Measurements from ENCODE around the gene CYP4A22. TPM values are rescaled to one million over a fixed set of nuclear protein-coding genes. Genes with fewer than 3 reads are reported as not detected.

Gene CYP4A22
- total and polyA plus RNA-seq, 2 donors (not counting 1 experiment from before 2014, with no cell fraction given) = not detected

DNA sequence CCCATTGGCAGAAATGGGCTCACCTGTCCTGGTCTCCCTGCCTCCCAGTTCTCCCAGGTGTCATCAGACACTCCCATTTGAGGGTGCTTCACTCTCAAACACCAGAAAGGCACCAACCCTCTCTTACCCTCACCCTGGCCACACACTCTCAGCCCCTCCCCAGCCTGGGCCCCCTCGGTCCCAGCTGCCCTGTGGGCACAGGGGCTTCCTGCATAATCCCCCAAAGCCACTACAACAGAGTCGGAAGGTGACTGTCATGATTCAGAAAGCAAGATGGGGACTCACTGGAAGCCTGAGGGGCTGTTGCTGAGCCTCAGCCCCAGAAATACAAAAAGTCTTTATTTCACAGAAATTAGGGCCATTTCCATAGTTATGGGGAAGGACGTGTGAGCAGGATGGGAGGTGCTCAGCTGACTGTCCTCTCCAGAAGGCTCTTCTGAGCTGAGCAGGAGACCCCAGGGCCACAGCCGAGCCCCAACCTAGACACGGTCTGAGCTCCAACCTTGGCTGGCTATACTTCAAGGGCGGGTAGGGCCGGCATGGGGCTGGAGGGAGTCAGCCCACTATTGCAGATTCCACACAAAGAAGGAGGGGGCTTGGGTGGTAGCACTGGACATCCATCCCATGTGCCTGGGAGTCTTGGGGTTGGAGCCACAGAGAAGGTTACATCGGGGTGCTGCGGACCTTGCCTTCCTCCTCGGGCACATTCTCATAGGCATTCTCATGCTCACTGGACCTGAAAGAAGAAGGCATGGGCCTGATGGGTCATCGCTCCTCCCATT is 46.3 kb downstream of the CYP4A22 start:
- Histone ChIP-seq H3K27me3 (ENCODE audit: control insufficient read depth, insufficient read depth, low read length) (no peaks in the 10 kb centered on the region), H3K9me3 (ENCODE audit: control insufficient read depth, insufficient read depth, low read depth, low read length) (no peaks in the 10 kb centered on the region), H3K36me3 (ENCODE audit: control insufficient read depth, insufficient read depth, low read length) (no peaks in the 10 kb centered on the region), H4K20me1 (ENCODE audit: control insufficient read depth, extremely low read depth, insufficient read depth, low read length) (no peaks in the 10 kb centered on the region), H2AFZ (ENCODE audit: low read length) (no peak overlapping the region), H3K4me1 (ENCODE audit: control insufficient read depth, extremely low read depth, insufficient read depth, low read length) (no peaks in the 10 kb centered on the region), H3K4me3 (replicated peaks in 1 of 4; ENCODE audit: control extremely low read depth in 1 of 4, insufficient read depth in 1 of 4, low read depth in 3 of 4, low read length in 4 of 4) (no peak overlapping the region), H3K9ac (ENCODE audit: insufficient read depth, low read length) (no peak overlapping the region), H3K4me2 (ENCODE audit: extremely low read depth, insufficient read depth, low read length) (no peak overlapping the region), H3K27ac (ENCODE audit: insufficient read depth, low read length) (no peak overlapping the region), H3K79me2 (ENCODE audit: control insufficient read depth, insufficient read depth, low read length) (no peaks in the 10 kb centered on the region)
- DNase-seq (ENCODE audit: low read depth in 2 of 2) = no peak
- TF ChIP-seq EZH2 (IDR thresholded peaks at IDR 0.05; ENCODE audit: low read length, missing control alignments) (no peak), CTCF (conservative IDR thresholded peaks at IDR 0.05 in 1 of 2, IDR thresholded peaks at IDR 0.05 in 1 of 2; ENCODE audit: low read depth in 1 of 2, low read length in 2 of 2) (no peak)

GRCh38 chr1:47184090-47184821 is 47.0 kb downstream of the CYP4A22 start:
- DNase-seq (ENCODE audit: low read depth in 2 of 2) = no peak
- no peak for TF ChIP-seq CTCF (conservative IDR thresholded peaks at IDR 0.05 in 1 of 2, IDR thresholded peaks at IDR 0.05 in 1 of 2; ENCODE audit: low read depth in 1 of 2, low read length in 2 of 2)
- no peak for TF ChIP-seq EZH2 (IDR thresholded peaks at IDR 0.05; ENCODE audit: low read length, missing control alignments)
- no peak overlapping the region for H2AFZ ChIP-seq (ENCODE audit: low read length)
- no peak overlapping the region for H3K27ac ChIP-seq (ENCODE audit: insufficient read depth, low read length)
- no peak overlapping the region for H3K4me3 ChIP-seq (replicated peaks in 1 of 4; ENCODE audit: control extremely low read depth in 1 of 4, insufficient read depth in 1 of 4, low read depth in 3 of 4, low read length in 4 of 4)
- H3K79me2 ChIP-seq (ENCODE audit: control insufficient read depth, insufficient read depth, low read length) = no peaks in the 10 kb centered on the region
- no peak overlapping the region for H3K4me2 ChIP-seq (ENCODE audit: extremely low read depth, insufficient read depth, low read length)
- no peaks in the 10 kb centered on the region for H4K20me1 ChIP-seq (ENCODE audit: control insufficient read depth, extremely low read depth, insufficient read depth, low read length)
- no peaks in the 10 kb centered on the region for H3K9me3 ChIP-seq (ENCODE audit: control insufficient read depth, insufficient read depth, low read depth, low read length)
- no peak overlapping the region for H3K9ac ChIP-seq (ENCODE audit: insufficient read depth, low read length)
- no peaks in the 10 kb centered on the region for H3K4me1 ChIP-seq (ENCODE audit: control insufficient read depth, extremely low read depth, insufficient read depth, low read length)
- H3K36me3 ChIP-seq (ENCODE audit: control insufficient read depth, insufficient read depth, low read length) = no peaks in the 10 kb centered on the region
- H3K27me3 ChIP-seq (ENCODE audit: control insufficient read depth, insufficient read depth, low read length) = no peaks in the 10 kb centered on the region

- DNase-seq (ENCODE audit: low read depth in 2 of 2) = no peak
- no peaks in the 10 kb centered on the region for H3K36me3 ChIP-seq (ENCODE audit: control insufficient read depth, insufficient read depth, low read length)
- H3K27ac ChIP-seq (ENCODE audit: insufficient read depth, low read length) = no peak overlapping the region
- no peak overlapping the region for H3K9ac ChIP-seq (ENCODE audit: insufficient read depth, low read length)
- no peak for TF ChIP-seq CTCF (conservative IDR thresholded peaks at IDR 0.05 in 1 of 2, IDR thresholded peaks at IDR 0.05 in 1 of 2; ENCODE audit: low read depth in 1 of 2, low read length in 2 of 2)
- no peak for TF ChIP-seq EZH2 (IDR thresholded peaks at IDR 0.05; ENCODE audit: low read length, missing control alignments)
- no peaks in the 10 kb centered on the region for H3K9me3 ChIP-seq (ENCODE audit: control insufficient read depth, insufficient read depth, low read depth, low read length)
- H3K4me2 ChIP-seq (ENCODE audit: extremely low read depth, insufficient read depth, low read length) = no peak overlapping the region
- H3K4me3 ChIP-seq (replicated peaks in 1 of 4; ENCODE audit: control extremely low read depth in 1 of 4, insufficient read depth in 1 of 4, low read depth in 3 of 4, low read length in 4 of 4) = no peak overlapping the region
- no peaks in the 10 kb centered on the region for H4K20me1 ChIP-seq (ENCODE audit: control insufficient read depth, extremely low read depth, insufficient read depth, low read length)
- no peak overlapping the region for H2AFZ ChIP-seq (ENCODE audit: low read length)
- H3K79me2 ChIP-seq (ENCODE audit: control insufficient read depth, insufficient read depth, low read length) = no peaks in the 10 kb centered on the region
- H3K27me3 ChIP-seq (ENCODE audit: control insufficient read depth, insufficient read depth, low read length) = no peaks in the 10 kb centered on the region
- H3K4me1 ChIP-seq (ENCODE audit: control insufficient read depth, extremely low read depth, insufficient read depth, low read length) = peaks cover under 1% of the 10 kb centered on the region
These were observed 47.8 kb downstream of the CYP4A22 start for GRCh38 chr1:47184822-47185677.

Measured in fibroblast of lung (primary cell).